KMS-11 (cell line): ENCODE results near the gene ZFY.

Experiments
- H2AFZ ChIP-seq: fragments of 200-600 bp; sonication (generic); 2 replicates; pipeline ENCODE4 v1.6.1; 2016; ENCODE audit warnings: antibody characterized with exemption, mixed run types, low read depth
- H3K27ac ChIP-seq: fragments of 200-600 bp; sonication (generic); 2 replicates; pipeline ENCODE4 v1.6.1; 2016; ENCODE audit warnings: mild to moderate bottlenecking, mixed run types
- H3K27me3 ChIP-seq: fragments of 200-600 bp; sonication (generic); 2 replicates; pipeline ENCODE4 v1.6.1; 2017; ENCODE audit warnings: mild to moderate bottlenecking, low read depth, mixed run types, moderate library complexity; ENCODE audit not compliant: insufficient read depth
- H3K36me3 ChIP-seq: fragments of 200-600 bp; sonication (generic); 2 replicates; pipeline ENCODE4 v1.6.1; 2017; ENCODE audit warnings: mild to moderate bottlenecking, mixed run types; ENCODE audit not compliant: insufficient read depth
- H3K4me1 ChIP-seq: fragments of 200-600 bp; sonication (generic); 2 replicates; pipeline ENCODE4 v1.6.1; 2016; ENCODE audit warnings: mild to moderate bottlenecking, low read depth, mixed run types; ENCODE audit not compliant: poor library complexity, severe bottlenecking
- H3K4me2 ChIP-seq: fragments of 200-600 bp; sonication (generic); 2 replicates; pipeline ENCODE4 v1.7.0; 2016; ENCODE audit warnings: mild to moderate bottlenecking, mixed run types
- H3K4me3 ChIP-seq: fragments of 200-600 bp; sonication (generic); IDR thresholded peaks from 2 replicates; pipeline ENCODE4 v1.6.1; 2017; ENCODE audit warnings: low read depth, low read length, mixed read lengths; ENCODE audit not compliant: insufficient read depth
- H3K79me2 ChIP-seq: fragments of 200-600 bp; sonication (generic); 2 replicates; pipeline ENCODE4 v1.6.1; 2016; ENCODE audit warnings: low read depth, mixed run types; ENCODE audit not compliant: insufficient read depth
- H3K9ac ChIP-seq: fragments of 200-600 bp; sonication (generic); 2 replicates; pipeline ENCODE4 v1.6.1; 2016; ENCODE audit warnings: mild to moderate bottlenecking, mixed run types
- H4K20me1 ChIP-seq: fragments of 200-600 bp; sonication (generic); 2 replicates; pipeline ENCODE4 v1.6.1; 2016; ENCODE audit warnings: mild to moderate bottlenecking, mixed run types; ENCODE audit not compliant: insufficient read depth
- CTCF ChIP-seq: fragments of 200-600 bp; sonication (generic); conservative IDR thresholded peaks from 2 replicates; pipeline ENCODE4 v1.6.1; 2017; ENCODE audit warnings: low read depth, mild to moderate bottlenecking, antibody characterized with exemption, low read length, moderate library complexity, mixed read lengths

Gene ZFY

GRCh38 chrY:2949590-2950252 lies 14.5 kb downstream of the ZFY start:
- no peaks in the 10 kb centered on the region for H4K20me1 ChIP-seq
- TF ChIP-seq CTCF: no peak
- no peaks in the 10 kb centered on the region for H3K27me3 ChIP-seq
- H3K27ac ChIP-seq: no peak overlapping the region
- H3K4me3 ChIP-seq: no peak overlapping the region
- no peak overlapping the region for H2AFZ ChIP-seq
- no peaks in the 10 kb centered on the region for H3K4me1 ChIP-seq
- no peaks in the 10 kb centered on the region for H3K79me2 ChIP-seq
- no peaks in the 10 kb centered on the region for H3K36me3 ChIP-seq
- no peak overlapping the region for H3K4me2 ChIP-seq
- H3K9ac ChIP-seq: no peak overlapping the region

GRCh38 chrY:2950655-2951054 lies 15.5 kb downstream of the ZFY start:
- no peak for TF ChIP-seq CTCF
- Histone ChIP-seq H3K36me3 (no peaks in the 10 kb centered on the region), H3K27ac (no peak overlapping the region), H3K27me3 (no peaks in the 10 kb centered on the region), H2AFZ (no peak overlapping the region), H3K9ac (no peak overlapping the region), H3K79me2 (no peaks in the 10 kb centered on the region), H4K20me1 (no peaks in the 10 kb centered on the region), H3K4me2 (no peak overlapping the region), H3K4me1 (no peaks in the 10 kb centered on the region), H3K4me3 (no peak overlapping the region)

GRCh38 chrY:2952912-2953311 lies 17.7 kb downstream of the ZFY start:
- H4K20me1 ChIP-seq: no peaks in the 10 kb centered on the region
- H3K27me3 ChIP-seq: no peaks in the 10 kb centered on the region
- no peak overlapping the region for H3K9ac ChIP-seq
- H2AFZ ChIP-seq: no peak overlapping the region
- H3K4me2 ChIP-seq: no peak overlapping the region
- no peaks in the 10 kb centered on the region for H3K4me1 ChIP-seq
- no peaks in the 10 kb centered on the region for H3K36me3 ChIP-seq
- no peak for TF ChIP-seq CTCF
- no peak overlapping the region for H3K4me3 ChIP-seq
- H3K79me2 ChIP-seq: no peaks in the 10 kb centered on the region
- no peak overlapping the region for H3K27ac ChIP-seq

GRCh38 chrY:2954735-2955134 lies 19.6 kb downstream of the ZFY start:
- Histone ChIP-seq H4K20me1 (no peaks in the 10 kb centered on the region), H3K4me1 (no peaks in the 10 kb centered on the region), H3K27me3 (no peaks in the 10 kb centered on the region), H3K36me3 (no peaks in the 10 kb centered on the region), H3K79me2 (no peaks in the 10 kb centered on the region), H3K4me2 (no peak overlapping the region), H2AFZ (no peak overlapping the region), H3K4me3 (no peak overlapping the region), H3K9ac (no peak overlapping the region), H3K27ac (no peak overlapping the region)
- TF ChIP-seq CTCF: no peak
